ENCODE measurements around the gene ACVRL1. TPM values are rescaled to one million over a fixed set of nuclear protein-coding genes. Genes with fewer than 3 reads are reported as not detected.

The ACVRL1 gene
- total RNA-seq, 1 experiment from 2014 or later, result not detected

DNA sequence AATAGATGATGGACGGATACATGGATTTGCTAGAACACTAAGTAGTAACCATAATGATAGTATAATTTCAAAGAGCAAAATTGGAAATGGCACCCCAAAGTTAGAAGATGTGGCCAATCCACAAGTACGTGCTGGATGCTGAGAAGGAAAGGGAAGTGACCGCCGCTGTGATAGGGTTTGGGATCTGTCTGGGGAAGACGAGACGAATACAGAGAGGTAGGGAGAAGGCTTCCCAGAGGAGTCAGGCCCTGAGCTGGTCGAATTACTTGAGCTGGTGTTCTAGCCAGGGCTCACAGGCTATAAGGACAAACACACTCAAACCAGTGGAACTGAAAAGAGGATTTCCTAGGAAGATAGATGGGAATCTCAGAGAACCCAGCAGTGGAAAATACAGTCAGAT, 34.8 kb downstream of the ACVRL1 start:
- peaks cover 7% of the 10 kb centered on the region for H3K4me1 Mint-ChIP-seq (ENCODE audit: insufficient read depth, unreplicated experiment)
- ChIA-PET CTCF (no interaction called here), POLR2A (interaction anchor here (0.7 kb wide), 1 partner anchor 550 kb away, joined by 3 read pairs; no protein-coding TSS in a partner anchor)
- H3K9me3 Mint-ChIP-seq (ENCODE audit: unreplicated experiment), result peaks cover 16% of the 10 kb centered on the region
- no peak overlapping the region for H3K4me3 Mint-ChIP-seq (ENCODE audit: unreplicated experiment)
- intact Hi-C loops (cut with micrococcal nuclease), result no loop called here
- no peak overlapping the region for H3K27ac Mint-ChIP-seq (ENCODE audit: low read depth, unreplicated experiment)
- DNase-seq (ENCODE audit: unreplicated experiment), result no peak
- no TSS peak for BruUV-seq (replicated peaks)
- H3K27me3 Mint-ChIP-seq (ENCODE audit: insufficient read depth, unreplicated experiment), result no peaks in the 10 kb centered on the region
- TF ChIP-seq, protein P1, sequence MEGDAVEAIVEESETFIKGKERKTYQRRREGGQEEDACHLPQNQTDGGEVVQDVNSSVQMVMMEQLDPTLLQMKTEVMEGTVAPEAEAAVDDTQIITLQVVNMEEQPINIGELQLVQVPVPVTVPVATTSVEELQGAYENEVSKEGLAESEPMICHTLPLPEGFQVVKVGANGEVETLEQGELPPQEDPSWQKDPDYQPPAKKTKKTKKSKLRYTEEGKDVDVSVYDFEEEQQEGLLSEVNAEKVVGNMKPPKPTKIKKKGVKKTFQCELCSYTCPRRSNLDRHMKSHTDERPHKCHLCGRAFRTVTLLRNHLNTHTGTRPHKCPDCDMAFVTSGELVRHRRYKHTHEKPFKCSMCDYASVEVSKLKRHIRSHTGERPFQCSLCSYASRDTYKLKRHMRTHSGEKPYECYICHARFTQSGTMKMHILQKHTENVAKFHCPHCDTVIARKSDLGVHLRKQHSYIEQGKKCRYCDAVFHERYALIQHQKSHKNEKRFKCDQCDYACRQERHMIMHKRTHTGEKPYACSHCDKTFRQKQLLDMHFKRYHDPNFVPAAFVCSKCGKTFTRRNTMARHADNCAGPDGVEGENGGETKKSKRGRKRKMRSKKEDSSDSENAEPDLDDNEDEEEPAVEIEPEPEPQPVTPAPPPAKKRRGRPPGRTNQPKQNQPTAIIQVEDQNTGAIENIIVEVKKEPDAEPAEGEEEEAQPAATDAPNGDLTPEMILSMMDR (IDR thresholded peaks at IDR 0.05; ENCODE audit: unreplicated experiment), result no peak
- no peaks in the 10 kb centered on the region for H3K36me3 Mint-ChIP-seq (ENCODE audit: insufficient read depth, unreplicated experiment)

DNA sequence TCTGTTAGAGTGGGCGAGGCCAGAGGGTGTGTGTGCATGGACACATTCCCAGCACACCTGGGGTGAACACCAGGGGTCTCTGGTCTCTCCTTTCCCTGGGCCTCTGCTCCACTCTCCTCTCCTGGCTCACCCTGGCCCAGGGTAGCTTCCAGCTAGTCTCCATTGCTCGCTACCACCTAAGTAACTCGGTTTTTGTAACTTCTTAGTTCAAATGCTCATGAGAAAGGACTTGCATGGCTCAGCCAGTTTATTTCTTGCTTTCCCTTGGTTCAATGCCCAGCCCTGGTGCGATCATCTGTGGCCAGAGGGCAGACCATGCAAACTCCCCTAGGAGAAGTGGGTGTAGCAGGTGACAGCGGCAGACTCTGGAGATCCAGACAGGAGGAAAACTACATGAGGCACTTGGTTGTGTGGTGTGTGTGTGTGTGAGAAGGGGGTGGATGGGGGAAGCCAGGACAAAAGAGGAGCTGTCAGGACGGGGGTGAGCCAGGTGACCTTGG, 35.2 kb downstream of the ACVRL1 start:
- Mint-ChIP-seq H3K27me3 (ENCODE audit: insufficient read depth, unreplicated experiment) (no peaks in the 10 kb centered on the region), H3K4me1 (ENCODE audit: insufficient read depth, unreplicated experiment) (peaks cover 7% of the 10 kb centered on the region), H3K9me3 (ENCODE audit: unreplicated experiment) (peaks cover 16% of the 10 kb centered on the region), H3K36me3 (ENCODE audit: insufficient read depth, unreplicated experiment) (no peaks in the 10 kb centered on the region), H3K27ac (ENCODE audit: low read depth, unreplicated experiment) (no peak overlapping the region), H3K4me3 (ENCODE audit: unreplicated experiment) (no peak overlapping the region)
- no TSS peak for BruUV-seq (replicated peaks)
- POLR2A ChIA-PET, result no interaction called here
- DNase-seq (ENCODE audit: unreplicated experiment), result no peak
- TF ChIP-seq, protein P1 (IDR thresholded peaks at IDR 0.05; ENCODE audit: unreplicated experiment), result no peak
- intact Hi-C loops (cut with micrococcal nuclease), result no loop called here
- CTCF ChIA-PET, result interaction anchor here (0.6 to 1.2 kb wide), 3 partner anchors 16 to 1162 kb away, joined by 3 to 4 read pairs (median 3); no protein-coding TSS in a partner anchor

DNA sequence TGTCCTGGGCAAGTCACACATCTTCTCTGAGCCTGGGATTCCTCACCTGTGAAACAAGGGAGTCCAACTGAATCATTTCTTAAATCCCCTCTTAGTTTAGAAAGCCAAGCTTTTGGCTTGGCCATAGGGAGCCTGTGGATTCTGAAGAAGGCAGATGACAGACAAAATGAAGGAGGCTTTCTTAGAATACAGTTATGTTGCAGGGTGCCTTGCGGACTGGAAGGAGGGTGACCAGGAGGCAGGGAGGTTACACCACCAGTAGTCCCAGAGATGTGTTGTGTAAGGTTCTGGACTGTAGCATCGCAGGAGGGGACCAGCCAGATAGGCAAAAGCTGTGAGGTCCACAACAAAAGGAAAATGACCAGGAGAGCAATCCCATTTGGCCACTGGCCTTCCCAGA, 36.0 kb downstream of the ACVRL1 start:
- BruUV-seq (replicated peaks), result no TSS peak
- H3K9me3 Mint-ChIP-seq (ENCODE audit: unreplicated experiment), result peaks cover 16% of the 10 kb centered on the region
- H3K27ac Mint-ChIP-seq (ENCODE audit: low read depth, unreplicated experiment), result no peak overlapping the region
- H3K4me1 Mint-ChIP-seq (ENCODE audit: insufficient read depth, unreplicated experiment), result peaks cover 7% of the 10 kb centered on the region
- ChIA-PET POLR2A (no interaction called here), CTCF (interaction anchor here (1.0 to 1.2 kb wide), 2 partner anchors 17 to 19 kb away, joined by 3 read pairs; no protein-coding TSS in a partner anchor)
- H3K36me3 Mint-ChIP-seq (ENCODE audit: insufficient read depth, unreplicated experiment), result no peaks in the 10 kb centered on the region
- no peaks in the 10 kb centered on the region for H3K27me3 Mint-ChIP-seq (ENCODE audit: insufficient read depth, unreplicated experiment)
- no peak overlapping the region for H3K4me3 Mint-ChIP-seq (ENCODE audit: unreplicated experiment)
- DNase-seq (ENCODE audit: unreplicated experiment), result no peak
- TF ChIP-seq, protein P1 (IDR thresholded peaks at IDR 0.05; ENCODE audit: unreplicated experiment), result no peak
- intact Hi-C loops (cut with micrococcal nuclease), result no loop called here

DNA sequence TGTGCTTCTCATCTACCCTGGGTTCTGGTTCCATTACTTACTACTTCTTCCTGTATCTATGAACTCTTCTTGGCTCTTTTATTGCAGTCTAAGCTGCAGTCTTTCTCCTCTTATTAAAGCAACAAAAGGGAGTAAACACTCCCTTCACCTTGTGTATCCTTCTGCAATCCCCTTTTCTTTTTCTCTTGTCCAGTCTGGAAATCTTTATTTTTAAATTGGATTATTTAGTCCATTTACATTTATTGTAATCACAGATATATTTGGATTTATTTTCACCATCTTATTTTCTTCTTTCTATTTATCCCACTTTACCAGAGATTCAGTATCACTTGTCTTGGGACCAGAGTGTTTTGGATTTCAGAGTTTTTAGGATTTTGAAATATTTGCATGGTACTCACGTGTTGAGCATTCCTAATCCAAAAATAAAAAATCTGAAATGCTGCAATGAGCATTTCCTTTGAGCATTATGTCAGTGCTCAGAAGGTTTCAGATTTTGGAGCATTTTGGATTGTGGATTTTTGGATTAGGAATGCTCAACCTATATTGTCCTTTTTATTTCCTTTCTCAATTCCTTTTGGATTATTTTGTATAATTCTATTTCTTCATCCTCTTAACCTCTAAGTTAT, 37.4 kb downstream of the ACVRL1 start:
- peaks cover 6% of the 10 kb centered on the region for H3K27me3 Mint-ChIP-seq (ENCODE audit: insufficient read depth, unreplicated experiment)
- CTCF ChIA-PET, result no interaction called here

More for the DNA sequence above, 37.4 kb downstream of the ACVRL1 start:
- Mint-ChIP-seq H3K27ac (ENCODE audit: low read depth, unreplicated experiment) (no peak overlapping the region), H3K36me3 (ENCODE audit: insufficient read depth, unreplicated experiment) (no peaks in the 10 kb centered on the region), H3K4me3 (ENCODE audit: unreplicated experiment) (no peak overlapping the region), H3K4me1 (ENCODE audit: insufficient read depth, unreplicated experiment) (peaks cover 7% of the 10 kb centered on the region), H3K9me3 (ENCODE audit: unreplicated experiment) (peaks cover 16% of the 10 kb centered on the region)
- DNase-seq (ENCODE audit: unreplicated experiment), result no peak
- intact Hi-C loops (cut with micrococcal nuclease), result no loop called here
- TF ChIP-seq, protein P1 (IDR thresholded peaks at IDR 0.05; ENCODE audit: unreplicated experiment), result no peak
- no TSS peak for BruUV-seq (replicated peaks)
- POLR2A ChIA-PET, result no interaction called here
